GM23338 (cell line): ENCODE measurements around the gene UMODL1. TPM values are rescaled to one million over a fixed set of nuclear protein-coding genes. Genes with fewer than 3 reads are reported as not detected.

ENCODE experiments used
- ATAC-seq: fragments of 200-7000 bp; cut with Tn5 transposase; 3 replicates; pipeline ENCODE4 v1.9.1; 2020
- DNase-seq: peaks from one replicate; pipeline ENCODE4 v3.0.0-alpha.2; 2015; ENCODE audit warnings: low spot score
- H2AFZ ChIP-seq: fragments of 200-600 bp; sonication (generic); 2 replicates; pipeline ENCODE4 v1.8.0; 2016; ENCODE audit warnings: antibody characterized with exemption, mild to moderate bottlenecking, moderate library complexity
- H3F3A ChIP-seq: fragments of 200-600 bp; sonication (generic); replicated peaks from 2 replicates; pipeline ENCODE4 v1.8.0; 2017; ENCODE audit warnings: antibody characterized with exemption, mixed run types, low read depth
- H3K27ac ChIP-seq: fragments of 200-600 bp; sonication (generic); 2 replicates; pipeline ENCODE4 v1.6.1; 2016; ENCODE audit warnings: low read depth
- H3K27me3 ChIP-seq: fragments of 200-600 bp; sonication (generic); 2 replicates; pipeline ENCODE4 v1.8.0; 2016; ENCODE audit warnings: mild to moderate bottlenecking, mixed run types, moderate library complexity; ENCODE audit not compliant: insufficient read depth
- H3K36me3 ChIP-seq: fragments of 200-600 bp; sonication (generic); 2 replicates; pipeline ENCODE4 v1.8.0; 2016; ENCODE audit warnings: mild to moderate bottlenecking; ENCODE audit not compliant: insufficient read depth
- H3K4me1 ChIP-seq: fragments of 200-600 bp; sonication (generic); 2 replicates; pipeline ENCODE4 v1.8.0; 2016; ENCODE audit warnings: mild to moderate bottlenecking, moderate library complexity; ENCODE audit not compliant: insufficient read depth
- H3K4me2 ChIP-seq: fragments of 200-600 bp; sonication (generic); 2 replicates; pipeline ENCODE4 v1.7.1; 2017; ENCODE audit warnings: mixed run types
- H3K4me3 ChIP-seq: fragments of 200-600 bp; sonication (generic); 2 replicates; pipeline ENCODE4 v1.6.1; 2016; ENCODE audit warnings: mixed run types
- H3K79me2 ChIP-seq: fragments of 200-600 bp; sonication (generic); replicated peaks from 2 replicates; pipeline ENCODE4 v1.8.0; 2017; ENCODE audit warnings: mild to moderate bottlenecking; ENCODE audit not compliant: insufficient read depth
- H3K9me2 ChIP-seq: fragments of 200-600 bp; sonication (generic); 2 replicates; pipeline ENCODE4 v1.8.0; 2017; ENCODE audit not compliant: insufficient read depth
- H4K20me1 ChIP-seq: fragments of 200-600 bp; sonication (generic); replicated peaks from 2 replicates; pipeline ENCODE4 v1.8.0; 2017; ENCODE audit warnings: mild to moderate bottlenecking; ENCODE audit not compliant: insufficient read depth
- H3K27ac Mint-ChIP-seq: 2 replicates; pipeline ENCODE4 v1.8.0; 2020; ENCODE audit warnings: inconsistent platforms, mild to moderate bottlenecking, moderate library complexity, mixed read lengths
- H3K27me3 Mint-ChIP-seq: 3 replicates; pipeline ENCODE4 v1.8.0; 2022; ENCODE audit warnings: low read depth, mild to moderate bottlenecking, moderate library complexity, mixed read lengths, inconsistent platforms; ENCODE audit not compliant: insufficient read depth, poor library complexity
- H3K36me3 Mint-ChIP-seq: 3 replicates; pipeline ENCODE4 v1.8.0; 2021; ENCODE audit warnings: low read depth, mild to moderate bottlenecking, inconsistent platforms, moderate library complexity, mixed read lengths
- H3K4me1 Mint-ChIP-seq: 3 replicates; pipeline ENCODE4 v1.8.0; 2020; ENCODE audit warnings: mild to moderate bottlenecking, inconsistent platforms, mixed read lengths
- H3K4me3 Mint-ChIP-seq: 3 replicates; pipeline ENCODE4 v1.8.0; 2021; ENCODE audit warnings: moderate library complexity, mild to moderate bottlenecking, inconsistent platforms, mixed read lengths
- H3K9me3 Mint-ChIP-seq: 3 replicates; pipeline ENCODE4 v1.8.0; 2020; ENCODE audit warnings: moderate library complexity, mild to moderate bottlenecking, inconsistent platforms, mixed read lengths
- CTCF ChIP-seq, 2 experiments: fragments of 200-600 bp in 1 of 2; sonication (generic) in 1 of 2; conservative IDR thresholded peaks; 2 replicates each; pipeline versions ENCODE4 v1.5.1 to v1.6.1; 2016 to 2017; ENCODE audit warnings: antibody characterized with exemption in 2 of 2, low read depth in 2 of 2, mild to moderate bottlenecking in 2 of 2, moderate library complexity in 1 of 2
- EZH2 ChIP-seq: fragments of 200-600 bp; sonication (generic); IDR thresholded peaks from one replicate; pipeline ENCODE4 v1.8.0; 2017; ENCODE audit warnings: antibody characterized with exemption, mild to moderate bottlenecking, low read depth; ENCODE audit not compliant: unreplicated experiment
- EZH2phosphoT487 ChIP-seq: fragments of 200-600 bp; sonication (generic); IDR thresholded peaks from one replicate; pipeline ENCODE4 v1.8.1; 2018; ENCODE audit warnings: antibody characterized with exemption; ENCODE audit not compliant: unreplicated experiment
- JUNB ChIP-seq: IDR thresholded peaks from one replicate; pipeline ENCODE4 v1.6.1; 2016; ENCODE audit warnings: antibody characterized with exemption; ENCODE audit not compliant: unreplicated experiment
- NANOG ChIP-seq: IDR thresholded peaks from 2 replicates; pipeline ENCODE4 v1.6.1; 2016; ENCODE audit warnings: antibody characterized with exemption, borderline replicate concordance
- POLR2AphosphoS5 ChIP-seq: IDR thresholded peaks from 2 replicates; pipeline ENCODE4 v1.6.1; 2016; ENCODE audit warnings: antibody characterized with exemption, low read depth
- REST ChIP-seq: IDR thresholded peaks from one replicate; pipeline ENCODE4 v1.6.1; 2018; ENCODE audit warnings: antibody characterized with exemption; ENCODE audit not compliant: unreplicated experiment
- STAT1 ChIP-seq: IDR thresholded peaks from one replicate; pipeline ENCODE4 v1.6.1; 2016; ENCODE audit warnings: antibody characterized with exemption; ENCODE audit not compliant: unreplicated experiment
- ZNF114 ChIP-seq: fragments of 250-450 bp; sonication (Bioruptor Pico); IDR thresholded peaks from 2 replicates; pipeline ENCODE4 v1.5.0; 2020; ENCODE audit warnings: mild to moderate bottlenecking, moderate library complexity
- ZNF331 ChIP-seq: fragments of 250-450 bp; sonication (Bioruptor Pico); IDR thresholded peaks from 2 replicates; pipeline ENCODE4 v1.5.0; 2020; ENCODE audit warnings: low read depth, mild to moderate bottlenecking, moderate library complexity
- ZNF462 ChIP-seq: fragments of 250-450 bp; sonication (Bioruptor Pico); IDR thresholded peaks from 2 replicates; pipeline ENCODE4 v1.5.0; 2020; ENCODE audit warnings: mild to moderate bottlenecking, moderate library complexity
- polyA plus RNA-seq: library from polyadenylated mRNA; unstranded; fragments of >200 nt; fragmentation: Nextera tagmentation; extraction: Ambion mirVana; gene quantifications from 2 replicates; pipeline ENCODE4 v1.2.1, GENCODE V29; 2016
- total RNA-seq: library from RNA; depleted of rRNA; stranded (reverse); fragments of >200 nt; shearing (Covaris generic); gene quantifications from 2 replicates; pipeline ENCODE4 v1.2.3, GENCODE V29; 2014
- TF ChIP-seq, protein P1 (sequence below): IDR thresholded peaks from 2 replicates; pipeline ENCODE4 v1.6.1; 2016; ENCODE audit warnings: antibody characterized with exemption

The UMODL1 gene
- total and polyA plus RNA-seq, 2 experiments from 2014 or later: not detected

DNA sequence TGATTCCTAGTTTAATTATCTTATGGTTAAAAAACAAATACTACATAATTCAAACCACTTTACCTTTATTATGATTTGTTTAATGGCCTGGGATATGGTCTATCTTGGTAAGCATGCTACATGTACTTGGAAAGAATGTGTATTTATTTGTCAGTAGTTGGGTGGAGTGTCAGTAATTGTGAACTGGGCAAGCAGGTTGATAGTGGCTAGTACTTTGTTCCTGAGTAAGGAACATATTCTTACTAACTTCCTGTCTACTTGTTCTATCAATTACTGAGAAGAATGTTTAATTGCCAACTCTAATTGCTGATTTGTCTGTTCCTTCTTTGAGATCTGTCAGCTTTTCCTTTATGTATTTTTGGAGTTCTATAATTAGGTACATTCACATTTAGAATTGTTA is 98.6 kb downstream of the UMODL1 start:
- no peaks in the 10 kb centered on the region for H3K27me3 ChIP-seq
- H3K79me2 ChIP-seq: no peaks in the 10 kb centered on the region
- no peaks in the 10 kb centered on the region for H3K36me3 ChIP-seq
- no peaks in the 10 kb centered on the region for H4K20me1 ChIP-seq
- no peaks in the 10 kb centered on the region for H3K9me3 Mint-ChIP-seq
- H3K27ac Mint-ChIP-seq: no peak overlapping the region
- H3K4me1 Mint-ChIP-seq: no peaks in the 10 kb centered on the region
- H3K27ac ChIP-seq: no peak overlapping the region
- no peaks in the 10 kb centered on the region for H3K4me1 ChIP-seq
- peaks cover 6% of the 10 kb centered on the region for H3K27me3 Mint-ChIP-seq
- DNase-seq (no peak), ATAC-seq (no peak)
- H3K9me2 ChIP-seq: no peaks in the 10 kb centered on the region
- H2AFZ ChIP-seq: no peak overlapping the region
- H3K4me2 ChIP-seq: no peak overlapping the region
- no peak for TF ChIP-seq JUNB
- TF ChIP-seq ZNF114: no peak
- no peak for TF ChIP-seq EZH2
- TF ChIP-seq NANOG: no peak
- no peak for TF ChIP-seq CTCF (conservative IDR thresholded peaks at IDR 0.05; ENCODE audit: low read depth in 2 of 2)
- TF ChIP-seq ZNF331 (CRISPR knock-in tag): no peak
- TF ChIP-seq REST: no peak
- TF ChIP-seq STAT1: no peak
- no peak for TF ChIP-seq ZNF462
- no peak for TF ChIP-seq EZH2phosphoT487
- TF ChIP-seq, protein P1, sequence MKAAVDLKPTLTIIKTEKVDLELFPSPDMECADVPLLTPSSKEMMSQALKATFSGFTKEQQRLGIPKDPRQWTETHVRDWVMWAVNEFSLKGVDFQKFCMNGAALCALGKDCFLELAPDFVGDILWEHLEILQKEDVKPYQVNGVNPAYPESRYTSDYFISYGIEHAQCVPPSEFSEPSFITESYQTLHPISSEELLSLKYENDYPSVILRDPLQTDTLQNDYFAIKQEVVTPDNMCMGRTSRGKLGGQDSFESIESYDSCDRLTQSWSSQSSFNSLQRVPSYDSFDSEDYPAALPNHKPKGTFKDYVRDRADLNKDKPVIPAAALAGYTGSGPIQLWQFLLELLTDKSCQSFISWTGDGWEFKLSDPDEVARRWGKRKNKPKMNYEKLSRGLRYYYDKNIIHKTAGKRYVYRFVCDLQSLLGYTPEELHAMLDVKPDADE: no peak
- no peak for TF ChIP-seq POLR2AphosphoS5
- H3K4me3 ChIP-seq: no peak overlapping the region
- H3K4me3 Mint-ChIP-seq: no peak overlapping the region
- H3K36me3 Mint-ChIP-seq: no peaks in the 10 kb centered on the region
- H3F3A ChIP-seq: no peaks in the 10 kb centered on the region
